K562 (cell line): ENCODE results near the gene KCNH2.

Experiments used
- CREB1 ChIP-seq, 2 experiments: sonication (generic) in 1 of 2; formaldehyde crosslinking in 1 of 2; IDR thresholded peaks; 2 replicates each; pipeline versions ENCODE4 v1.6.1 to v1.8.0; 2012 to 2022; ENCODE audit warnings: inconsistent platforms in 1 of 2, mild to moderate bottlenecking in 1 of 2, missing genetic modification reagents in 1 of 2, moderate library complexity in 1 of 2
- CTCF ChIP-seq, 3 experiments: IDR thresholded peaks in 2 of 3; conservative IDR thresholded peaks in 1 of 3; 2 replicates each; pipeline ENCODE4 v1.5.1; 2011 to 2012; ENCODE audit warnings: low read length in 3 of 3, mild to moderate bottlenecking in 3 of 3, control low read depth in 2 of 3, improper control_type of control experiment in 1 of 3, inconsistent platforms in 1 of 3, low read depth in 1 of 3, mixed read lengths in 1 of 3, moderate library complexity in 1 of 3; ENCODE audit not compliant: insufficient read depth in 2 of 3
- EZH2 ChIP-seq: IDR thresholded peaks from 2 replicates; pipeline ENCODE4 v1.6.1; 2012; ENCODE audit warnings: low read depth, mild to moderate bottlenecking, inconsistent platforms, low read length, borderline replicate concordance
- IRF1 ChIP-seq: sonication (generic); formaldehyde crosslinking; IDR thresholded peaks from 2 replicates; pipeline ENCODE4 v1.8.0; 2022; ENCODE audit warnings: missing genetic modification reagents, mild to moderate bottlenecking, borderline replicate concordance
- NRF1 ChIP-seq, 2 experiments: fragments of 450-650 bp; IDR thresholded peaks in 1 of 2; conservative IDR thresholded peaks in 1 of 2; 2 replicates each; pipeline ENCODE4 v1.6.1; 2014; ENCODE audit warnings: mild to moderate bottlenecking in 2 of 2
- SIN3A ChIP-seq, 2 experiments: fragments of 150-350 bp in 1 of 2; IDR thresholded peaks; 2 replicates each; pipeline ENCODE4 v1.6.1; 2011 to 2016; ENCODE audit warnings: borderline replicate concordance in 2 of 2, low read depth in 2 of 2, low read length in 2 of 2, mild to moderate bottlenecking in 2 of 2, moderate library complexity in 2 of 2; ENCODE audit not compliant: control insufficient read depth in 1 of 2
- SREBF2 ChIP-seq: sonication (generic); formaldehyde crosslinking; IDR thresholded peaks from 2 replicates; pipeline ENCODE4 v1.4.0; 2020; ENCODE audit warnings: mild to moderate bottlenecking, missing genetic modification reagents
- USF2 ChIP-seq: sonication (generic); formaldehyde crosslinking; IDR thresholded peaks from 2 replicates; pipeline ENCODE4 v1.5.0; 2020; ENCODE audit warnings: missing genetic modification reagents
- ZBTB26 ChIP-seq: fragments of 450-650 bp; formaldehyde crosslinking; IDR thresholded peaks from 2 replicates; pipeline ENCODE4 v1.4.0; 2022; ENCODE audit warnings: missing genetic modification characterization
- ZFP30 ChIP-seq: fragments of 250-450 bp; sonication (Bioruptor Pico); IDR thresholded peaks from 2 replicates; pipeline ENCODE4 v1.8.0; 2022; ENCODE audit warnings: moderate library complexity, mild to moderate bottlenecking, inconsistent platforms, borderline replicate concordance
- ZNF133 ChIP-seq: fragments of 250-450 bp; sonication (Bioruptor Pico); IDR thresholded peaks from 2 replicates; pipeline ENCODE4 v1.4.0; 2020; ENCODE audit warnings: mild to moderate bottlenecking
- ZNF431 ChIP-seq: sonication (generic); formaldehyde crosslinking; IDR thresholded peaks from 2 replicates; pipeline ENCODE4 v1.8.0; 2022; ENCODE audit warnings: mild to moderate bottlenecking, missing genetic modification reagents

- TF ChIP-seq CREB1 (IDR thresholded peaks at IDR 0.05) (0 out of 2 replicates have a peak, but pooled peaks have one; percentile 11), CREB1 (CRISPR knock-in tag; IDR thresholded peaks at IDR 0.05) (no peak), ZNF133 (CRISPR knock-in tag) (no peak), SIN3A (IDR thresholded peaks at IDR 0.05; ENCODE audit: borderline replicate concordance in 2 of 2, control insufficient read depth in 1 of 2, low read depth in 2 of 2, low read length in 2 of 2) (no peak), SREBF2 (CRISPR knock-in tag) (no peak; the same call in 1 of the 2 replicates), USF2 (CRISPR knock-in tag) (no peak), EZH2 (no peak), ZBTB26 (CRISPR knock-in tag) (no peak), NRF1 (conservative IDR thresholded peaks at IDR 0.05 in 1 of 2, IDR thresholded peaks at IDR 0.05 in 1 of 2) (0 out of 4 replicates have a peak, but pooled peaks have one; percentile 26 to 39), ZNF431 (CRISPR knock-in tag) (no peak; the same call in 1 of the 2 replicates), ZFP30 (no peak), CTCF (IDR thresholded peaks at IDR 0.05 in 2 of 3, conservative IDR thresholded peaks at IDR 0.05 in 1 of 3; ENCODE audit: insufficient read depth in 2 of 3, low read depth in 1 of 3, low read length in 3 of 3) (no peak), IRF1 (CRISPR knock-in tag) (no peak)
These were observed 31.9 kb upstream of the KCNH2 start for GRCh38 chr7:151010037-151010306.
